Stimulated activated CD8-positive, alpha-beta memory T cell treated with anti-CD3 and anti-CD28 coated beads, Interleukin-7, amount 100 ng/mL, for 48 hours (primary cell): Measurements from ENCODE around the gene DMRT1.

Experiments
- DNase-seq, 2 donors: peaks; one replicate each; pipeline ENCODE4 v3.0.0-alpha.2; 2020; ENCODE audit warnings: low read depth in 1 of 2; ENCODE audit errors: extremely low read depth in 1 of 2

Gene DMRT1

GRCh38 chr9:920927-921326 is 79.4 kb downstream of the DMRT1 start:
- no peak for DNase-seq

GRCh38 chr9:922171-922570 is 80.7 kb downstream of the DMRT1 start:
- DNase-seq, result no peak

GRCh38 chr9:922731-923130 is 81.2 kb downstream of the DMRT1 start:
- no peak for DNase-seq

- DNase-seq, result no peak
Measured at GRCh38 chr9:926976-927375, 85.5 kb downstream of the DMRT1 start.

GRCh38 chr9:928363-929042 is 87.0 kb downstream of the DMRT1 start:
- DNase-seq, result no peak

GRCh38 chr9:929719-930118 is 88.2 kb downstream of the DMRT1 start:
- no peak for DNase-seq

GRCh38 chr9:933356-933755 is 91.9 kb downstream of the DMRT1 start:
- DNase-seq, result no peak

GRCh38 chr9:935348-935965 is 94.0 kb downstream of the DMRT1 start:
- DNase-seq, result no peak

- DNase-seq, result no peak
Measured at GRCh38 chr9:942805-943580, 101.5 kb downstream of the DMRT1 start.

- no peak for DNase-seq
Measured at GRCh38 chr9:947985-948384, 106.5 kb downstream of the DMRT1 start.

- no peak for DNase-seq
Measured at GRCh38 chr9:948497-948896, 107.0 kb downstream of the DMRT1 start.

GRCh38 chr9:950139-950538 is 108.6 kb downstream of the DMRT1 start:
- no peak for DNase-seq

- DNase-seq, result no peak
Measured at GRCh38 chr9:952546-952945, 111.0 kb downstream of the DMRT1 start.

GRCh38 chr9:959105-959504 is 117.6 kb downstream of the DMRT1 start:
- DNase-seq, result no peak

- no peak for DNase-seq
Measured at GRCh38 chr9:959914-960313, 118.4 kb downstream of the DMRT1 start.

- DNase-seq, result no peak
Measured at GRCh38 chr9:962023-962422, 120.5 kb downstream of the DMRT1 start.

GRCh38 chr9:965497-965896 is 124.0 kb downstream of the DMRT1 start:
- DNase-seq, result no peak

- no peak for DNase-seq
Measured at GRCh38 chr9:966870-967269, 125.4 kb downstream of the DMRT1 start.

- no peak for DNase-seq
Measured at GRCh38 chr9:967436-967835, 125.9 kb downstream of the DMRT1 start.

- no peak for DNase-seq
Measured at GRCh38 chr9:967903-968641, 126.6 kb downstream of the DMRT1 start.
